ENCODE data around the gene NOP9.
"Not testable (repeated sequence)": the region's sequence is repeated elsewhere in the genome, so short reads cannot be mapped to it uniquely, and the experiment has no call there.

The NOP9 gene

DNA sequence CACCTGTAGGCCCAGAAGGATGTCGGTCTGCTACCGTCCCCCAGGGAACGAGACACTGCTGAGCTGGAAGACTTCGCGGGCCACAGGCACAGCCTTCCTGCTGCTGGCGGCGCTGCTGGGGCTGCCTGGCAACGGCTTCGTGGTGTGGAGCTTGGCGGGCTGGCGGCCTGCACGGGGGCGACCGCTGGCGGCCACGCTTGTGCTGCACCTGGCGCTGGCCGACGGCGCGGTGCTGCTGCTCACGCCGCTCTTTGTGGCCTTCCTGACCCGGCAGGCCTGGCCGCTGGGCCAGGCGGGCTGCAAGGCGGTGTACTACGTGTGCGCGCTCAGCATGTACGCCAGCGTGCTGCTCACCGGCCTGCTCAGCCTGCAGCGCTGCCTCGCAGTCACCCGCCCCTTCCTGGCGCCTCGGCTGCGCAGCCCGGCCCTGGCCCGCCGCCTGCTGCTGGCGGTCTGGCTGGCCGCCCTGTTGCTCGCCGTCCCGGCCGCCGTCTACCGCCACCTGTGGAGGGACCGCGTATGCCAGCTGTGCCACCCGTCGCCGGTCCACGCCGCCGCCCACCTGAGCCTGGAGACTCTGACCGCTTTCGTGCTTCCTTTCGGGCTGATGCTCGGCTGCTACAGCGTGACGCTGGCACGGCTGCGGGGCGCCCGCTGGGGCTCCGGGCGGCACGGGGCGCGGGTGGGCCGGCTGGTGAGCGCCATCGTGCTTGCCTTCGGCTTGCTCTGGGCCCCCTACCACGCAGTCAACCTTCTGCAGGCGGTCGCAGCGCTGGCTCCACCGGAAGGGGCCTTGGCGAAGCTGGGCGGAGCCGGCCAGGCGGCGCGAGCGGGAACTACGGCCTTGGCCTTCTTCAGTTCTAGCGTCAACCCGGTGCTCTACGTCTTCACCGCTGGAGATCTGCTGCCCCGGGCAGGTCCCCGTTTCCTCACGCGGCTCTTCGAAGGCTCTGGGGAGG, 11.3 kb downstream of the NOP9 start, which contains the start of gene LTB4R:
LTB4R (plus strand) TSS at position 857 of the 959 bp plus-strand sequence. CDS start 4,150 bp downstream, outside the sequence.
- DNase-seq = no peak

DNA sequence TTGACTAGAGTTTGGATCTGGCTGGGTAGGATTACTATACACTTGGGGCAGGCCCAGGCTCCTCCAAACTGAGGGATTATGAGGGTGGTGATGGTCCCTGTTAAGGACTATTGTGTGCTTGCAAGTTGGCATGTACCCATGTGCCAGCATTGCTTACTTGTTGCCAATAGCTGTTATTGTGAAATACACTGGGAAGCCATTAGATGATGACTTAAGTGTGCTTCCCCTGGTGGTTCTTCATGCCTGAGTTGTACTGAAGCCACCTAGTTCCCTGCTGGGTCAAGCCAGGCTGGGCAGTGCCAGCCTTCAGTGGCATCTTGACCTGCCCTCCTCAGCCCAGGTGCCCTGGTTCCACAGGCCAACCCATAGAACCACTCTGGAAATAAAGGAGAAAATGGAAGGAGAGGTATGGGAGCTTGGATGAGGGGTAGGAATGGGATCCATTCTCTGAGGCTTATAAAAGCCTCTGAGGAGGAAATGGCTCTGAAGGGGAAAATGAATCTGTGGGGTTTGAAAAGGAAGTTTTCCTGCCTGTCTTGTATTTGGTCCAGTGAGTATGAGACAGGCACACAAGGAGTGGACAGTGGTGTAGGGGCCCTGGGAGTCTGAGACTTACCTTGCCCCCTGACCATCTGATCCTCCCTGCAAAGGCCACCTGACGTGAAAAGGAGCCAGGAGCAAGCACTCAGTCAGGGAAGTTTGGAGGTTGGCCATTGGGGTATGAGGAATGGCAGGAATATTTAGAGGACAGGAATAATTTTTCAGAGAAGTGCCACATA, 12.4 kb downstream of the NOP9 start:
- no peak for DNase-seq

DNA sequence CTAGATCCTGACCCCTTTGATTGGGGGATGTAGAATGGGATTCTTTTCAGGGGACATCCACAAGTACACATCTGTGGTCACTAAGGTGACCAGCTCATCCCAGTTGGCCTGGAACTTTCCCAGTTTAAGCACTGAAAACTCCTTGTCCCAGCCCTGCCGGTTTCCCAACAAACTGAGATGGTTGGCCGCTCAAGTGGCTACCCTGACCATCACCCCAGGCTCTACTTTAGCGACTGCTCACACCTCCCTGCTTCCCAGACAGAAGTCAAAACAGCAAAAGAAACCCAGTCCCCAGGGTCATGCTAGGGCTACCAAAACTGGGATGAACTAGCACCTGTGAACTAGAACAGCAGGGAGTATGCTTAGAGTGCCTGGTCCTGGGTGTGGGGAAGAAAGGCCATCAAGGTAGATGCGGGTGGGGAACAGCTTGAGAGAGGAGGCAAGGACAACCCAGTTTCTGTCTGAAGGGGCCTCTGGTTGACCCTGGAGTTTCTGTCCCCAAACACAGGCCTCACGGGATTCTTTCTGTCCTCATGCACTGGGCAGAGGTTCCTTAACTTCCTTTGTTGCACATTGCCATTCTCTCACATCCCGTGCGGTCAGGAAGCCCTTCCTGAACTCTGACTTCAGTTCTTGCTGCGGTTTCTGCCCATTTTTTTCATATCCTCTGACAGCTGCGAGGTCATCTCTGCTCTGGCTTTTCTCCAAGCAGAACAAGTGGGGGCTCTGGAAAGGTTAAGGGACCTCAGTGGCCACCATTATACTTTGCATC, 13.3 kb downstream of the NOP9 start:
- no peak for DNase-seq

DNA sequence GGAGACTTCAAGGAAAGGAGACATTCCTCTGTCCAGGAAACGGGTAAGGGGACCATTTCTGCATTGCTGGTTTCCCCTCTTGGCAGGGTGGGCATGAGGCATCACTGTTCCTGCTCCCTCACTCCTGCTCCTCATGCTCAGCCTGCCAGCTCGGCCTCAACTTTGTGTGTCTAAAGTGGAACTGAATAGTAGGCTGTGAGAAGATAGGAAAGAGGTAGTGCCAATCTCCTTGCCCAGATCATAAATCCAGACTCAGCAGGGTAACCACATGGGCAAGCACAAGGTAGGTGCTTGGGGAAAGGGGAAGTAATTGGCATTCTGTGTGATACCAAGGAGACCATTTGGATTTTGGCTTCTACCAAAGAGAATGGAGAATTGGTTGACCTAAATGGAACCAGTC, 14.3 kb downstream of the NOP9 start:
- DNase-seq = no peak

DNA sequence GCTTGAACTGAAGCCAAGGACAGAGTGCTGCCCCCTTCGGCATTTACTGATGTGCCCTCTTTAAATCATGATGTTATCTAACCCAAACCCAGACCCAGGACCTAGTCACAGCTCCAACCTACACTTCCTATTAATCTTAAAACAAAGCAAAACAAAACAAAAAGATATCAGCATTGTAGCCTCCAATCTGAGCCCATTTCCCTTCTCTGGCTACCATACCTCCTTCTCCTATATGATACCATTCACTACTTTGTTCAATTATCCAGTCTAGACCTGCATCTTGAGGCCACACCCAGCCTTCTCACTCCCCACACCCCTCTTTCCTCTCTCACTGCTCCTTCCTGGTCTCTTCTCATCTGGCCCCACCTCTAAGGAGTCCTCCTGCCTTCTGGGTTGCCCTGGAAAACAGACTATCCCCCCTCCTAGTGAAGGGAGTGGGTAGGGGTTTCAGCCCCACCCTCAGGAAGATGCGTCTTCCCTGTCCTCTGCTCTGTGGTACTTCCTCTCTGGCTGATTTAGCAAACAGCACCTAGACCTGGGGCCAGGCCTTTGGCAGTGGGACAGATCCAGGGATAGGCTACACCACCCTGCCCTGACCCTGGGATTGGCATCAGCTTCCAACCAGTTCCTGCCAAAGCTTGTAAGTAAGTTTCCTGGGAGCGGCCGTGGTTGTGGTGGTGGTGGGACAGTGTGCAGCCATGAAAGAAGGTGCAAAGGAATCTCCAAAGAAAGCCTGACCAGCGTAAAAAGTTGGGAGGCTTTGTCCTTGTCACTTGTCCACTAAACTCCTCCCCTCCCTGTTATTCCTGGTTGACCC, 14.9 kb downstream of the NOP9 start:
- no peak for DNase-seq

DNA sequence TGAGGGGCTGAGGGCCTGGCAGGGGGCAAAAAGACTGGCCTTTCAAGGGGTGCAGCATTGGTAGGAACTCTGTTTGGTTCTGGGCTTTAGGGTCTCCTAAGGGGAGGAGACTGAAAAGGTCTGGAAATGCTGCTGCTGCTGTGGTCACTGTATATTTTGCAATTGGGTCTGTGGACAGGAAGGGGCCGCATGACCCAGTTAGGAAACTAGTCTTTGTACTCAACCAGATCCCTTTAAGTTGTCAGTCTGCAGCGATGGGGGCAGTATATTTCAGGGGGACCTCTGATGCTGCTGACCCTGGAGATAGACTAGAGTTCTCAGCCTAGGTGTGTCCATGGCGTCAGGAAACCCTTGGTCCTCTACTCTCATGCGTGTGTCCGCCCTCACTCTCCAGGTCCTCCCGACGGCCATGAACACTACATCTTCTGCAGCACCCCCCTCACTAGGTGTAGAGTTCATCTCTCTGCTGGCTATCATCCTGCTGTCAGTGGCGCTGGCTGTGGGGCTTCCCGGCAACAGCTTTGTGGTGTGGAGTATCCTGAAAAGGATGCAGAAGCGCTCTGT, 15.7 kb downstream of the NOP9 start:
- DNase-seq = no peak

DNA sequence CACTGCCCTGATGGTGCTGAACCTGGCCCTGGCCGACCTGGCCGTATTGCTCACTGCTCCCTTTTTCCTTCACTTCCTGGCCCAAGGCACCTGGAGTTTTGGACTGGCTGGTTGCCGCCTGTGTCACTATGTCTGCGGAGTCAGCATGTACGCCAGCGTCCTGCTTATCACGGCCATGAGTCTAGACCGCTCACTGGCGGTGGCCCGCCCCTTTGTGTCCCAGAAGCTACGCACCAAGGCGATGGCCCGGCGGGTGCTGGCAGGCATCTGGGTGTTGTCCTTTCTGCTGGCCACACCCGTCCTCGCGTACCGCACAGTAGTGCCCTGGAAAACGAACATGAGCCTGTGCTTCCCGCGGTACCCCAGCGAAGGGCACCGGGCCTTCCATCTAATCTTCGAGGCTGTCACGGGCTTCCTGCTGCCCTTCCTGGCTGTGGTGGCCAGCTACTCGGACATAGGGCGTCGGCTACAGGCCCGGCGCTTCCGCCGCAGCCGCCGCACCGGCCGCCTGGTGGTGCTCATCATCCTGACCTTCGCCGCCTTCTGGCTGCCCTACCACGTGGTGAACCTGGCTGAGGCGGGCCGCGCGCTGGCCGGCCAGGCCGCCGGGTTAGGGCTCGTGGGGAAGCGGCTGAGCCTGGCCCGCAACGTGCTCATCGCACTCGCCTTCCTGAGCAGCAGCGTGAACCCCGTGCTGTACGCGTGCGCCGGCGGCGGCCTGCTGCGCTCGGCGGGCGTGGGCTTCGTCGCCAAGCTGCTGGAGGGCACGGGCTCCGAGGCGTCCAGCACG, 16.4 kb downstream of the NOP9 start:
- DNase-seq = no peak

DNA sequence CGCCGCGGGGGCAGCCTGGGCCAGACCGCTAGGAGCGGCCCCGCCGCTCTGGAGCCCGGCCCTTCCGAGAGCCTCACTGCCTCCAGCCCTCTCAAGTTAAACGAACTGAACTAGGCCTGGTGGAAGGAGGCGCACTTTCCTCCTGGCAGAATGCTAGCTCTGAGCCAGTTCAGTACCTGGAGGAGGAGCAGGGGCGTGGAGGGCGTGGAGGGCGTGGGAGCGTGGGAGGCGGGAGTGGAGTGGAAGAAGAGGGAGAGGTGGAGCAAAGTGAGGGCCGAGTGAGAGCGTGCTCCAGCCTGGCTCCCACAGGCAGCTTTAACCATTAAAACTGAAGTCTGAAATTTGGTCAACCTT, 16.9 kb downstream of the NOP9 start:
- no peak for DNase-seq

DNA sequence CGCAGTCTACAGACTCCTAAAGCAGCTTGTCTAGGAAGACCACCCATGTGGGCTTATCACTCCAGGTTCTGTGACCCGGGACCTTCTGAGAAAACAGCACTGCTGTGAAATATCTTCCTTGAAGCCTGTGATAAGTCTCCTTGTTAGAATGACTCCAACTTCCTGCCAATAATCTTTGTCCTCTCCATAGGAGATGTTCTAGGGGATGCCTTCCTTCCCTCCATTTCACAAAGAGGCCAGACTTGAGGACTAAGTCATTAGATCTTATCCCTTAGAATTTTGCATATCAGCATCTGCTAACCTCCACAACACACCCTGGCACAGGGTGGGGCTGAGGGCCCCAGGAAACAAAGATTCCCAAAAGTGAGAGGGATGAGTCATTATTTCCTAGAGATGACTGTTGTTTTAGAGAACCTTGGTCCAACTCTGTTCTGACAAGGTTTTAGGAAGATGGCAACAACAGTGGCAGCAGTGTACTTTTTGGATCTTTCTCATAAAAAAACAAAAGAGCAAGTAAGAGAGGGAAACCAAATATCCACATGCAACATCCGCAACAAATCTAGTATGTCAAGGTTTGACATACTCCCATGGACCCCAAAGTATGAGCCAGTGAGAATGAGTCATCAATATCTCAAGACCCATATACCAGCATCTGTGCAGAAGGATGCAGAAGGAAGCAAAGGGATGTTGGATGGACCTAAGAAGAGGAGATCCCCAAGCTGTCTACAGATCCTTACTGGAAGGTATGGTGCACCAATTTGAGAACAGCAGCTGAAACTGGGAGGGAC, 17.7 kb downstream of the NOP9 start:
- DNase-seq = no peak

DNA sequence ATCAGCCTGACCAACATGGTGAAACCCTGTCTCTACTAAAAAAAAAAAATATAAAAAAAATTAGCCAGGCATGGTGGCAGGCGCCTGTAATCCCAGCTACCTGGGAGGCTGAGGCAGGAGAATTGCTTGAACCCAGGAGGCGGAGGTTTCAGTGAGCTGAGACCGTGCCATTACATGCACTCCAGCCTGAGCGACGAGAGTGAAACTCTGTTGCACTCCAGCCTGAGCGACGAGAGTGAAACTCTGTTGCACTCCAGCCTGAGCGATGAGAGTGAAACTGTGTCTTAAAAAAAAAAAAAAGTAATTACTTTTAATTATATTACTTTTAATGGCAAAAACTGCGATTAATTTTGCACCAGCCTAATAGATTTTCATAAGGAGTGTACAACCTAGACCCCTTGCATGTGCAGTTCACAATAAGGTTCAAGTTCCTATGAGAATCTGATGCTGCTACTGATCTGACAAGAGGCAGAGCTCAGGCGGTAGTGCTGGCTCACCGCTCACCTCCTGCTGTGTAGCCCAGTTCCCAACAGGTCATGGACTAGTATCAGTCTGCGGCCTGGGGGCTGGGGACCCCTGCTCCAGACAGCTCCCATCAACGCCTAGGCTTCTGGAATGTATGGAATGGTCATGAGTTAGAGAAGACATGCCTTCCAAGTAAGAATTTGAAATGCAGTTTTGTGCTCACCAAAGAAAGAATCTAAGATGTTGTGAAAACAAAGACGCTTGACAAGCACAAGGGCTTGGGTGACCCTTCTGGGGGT, 21.7 kb downstream of the NOP9 start:
- DNase-seq = no peak

DNA sequence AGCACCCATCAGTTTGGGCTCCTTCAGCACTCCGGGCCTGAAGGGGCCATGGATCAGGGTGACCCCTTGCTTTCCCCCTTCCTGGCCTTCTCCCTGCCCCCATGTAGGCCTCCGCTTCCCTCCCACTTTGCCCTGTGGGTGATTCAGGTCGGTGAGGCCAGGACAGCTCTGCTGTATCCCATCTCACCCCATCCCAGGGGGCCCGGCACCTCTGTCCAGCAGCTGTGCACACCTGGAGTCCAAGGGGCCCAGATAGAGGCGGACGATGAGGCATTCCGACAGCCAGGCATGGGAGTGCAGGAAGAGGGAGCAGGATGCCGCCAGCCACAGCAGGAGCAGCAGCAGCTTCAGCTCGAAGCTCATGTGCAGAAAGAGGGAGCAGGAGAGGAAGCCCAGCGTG, 23.0 kb downstream of the NOP9 start:
- no peak for DNase-seq

DNA sequence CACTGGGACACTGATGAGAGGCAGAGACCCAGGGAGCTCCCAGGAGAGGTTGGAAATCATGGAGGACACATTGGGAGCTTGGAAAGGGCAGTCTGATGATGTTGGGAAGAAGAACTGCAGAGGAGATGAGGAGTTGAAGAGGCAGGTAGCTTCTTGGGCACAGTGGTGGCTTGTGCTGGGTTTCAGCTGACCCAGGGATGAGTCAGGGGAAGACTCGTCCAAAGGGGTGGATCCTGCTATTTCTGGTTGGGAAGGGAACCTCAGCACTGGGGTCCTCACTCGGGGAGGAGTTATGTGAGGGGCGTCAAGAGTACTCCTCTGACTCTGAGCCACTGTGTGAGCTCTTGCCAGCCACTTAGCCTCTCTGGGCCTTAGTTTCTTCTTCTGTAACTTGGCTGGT, 23.7 kb downstream of the NOP9 start:
- no peak for DNase-seq

DNA sequence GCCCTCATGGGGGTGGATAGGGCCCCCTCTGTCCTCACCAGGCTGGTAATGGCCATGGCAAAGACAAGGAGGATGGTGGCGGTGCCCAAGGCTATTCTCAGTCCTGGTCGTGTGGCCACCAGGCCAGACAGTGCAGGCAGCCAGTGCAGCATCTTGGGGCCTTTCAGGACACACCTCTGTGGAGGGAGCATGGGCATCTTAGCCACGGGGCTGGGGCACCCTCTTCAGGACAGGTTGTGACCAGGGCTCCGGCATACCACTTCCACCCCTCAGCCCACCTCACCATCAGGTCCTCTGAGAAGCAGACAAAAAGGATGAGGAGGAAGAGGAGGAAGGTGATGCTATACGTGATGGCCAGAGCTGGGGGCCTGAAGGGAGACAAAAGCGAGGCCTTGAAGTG, 24.4 kb downstream of the NOP9 start:
- DNase-seq = no peak

DNA sequence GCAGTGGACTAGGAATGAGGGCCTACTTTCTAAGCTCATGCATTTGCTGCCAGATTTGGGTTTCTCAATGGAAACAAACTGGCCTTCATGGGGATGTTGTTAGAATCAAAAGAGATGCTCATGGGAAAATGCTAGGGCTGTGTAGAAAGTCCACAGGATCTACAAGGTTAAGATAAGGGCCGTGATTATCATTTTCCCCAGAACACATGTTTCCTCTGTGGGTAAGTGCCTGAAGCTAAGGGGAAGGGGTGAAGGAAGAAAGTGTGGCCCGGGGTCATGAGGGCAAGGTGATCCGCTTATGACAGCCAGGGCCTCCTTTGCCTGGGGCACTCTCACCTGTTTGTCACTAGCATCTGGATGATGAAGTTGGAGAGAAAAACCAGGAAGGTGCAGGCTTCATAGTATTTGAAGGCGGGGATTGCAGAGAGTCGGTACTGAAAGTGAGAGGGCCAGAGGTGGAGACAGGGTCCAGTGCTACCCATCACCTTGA, 25.4 kb downstream of the NOP9 start:
- DNase-seq = no peak

DNA sequence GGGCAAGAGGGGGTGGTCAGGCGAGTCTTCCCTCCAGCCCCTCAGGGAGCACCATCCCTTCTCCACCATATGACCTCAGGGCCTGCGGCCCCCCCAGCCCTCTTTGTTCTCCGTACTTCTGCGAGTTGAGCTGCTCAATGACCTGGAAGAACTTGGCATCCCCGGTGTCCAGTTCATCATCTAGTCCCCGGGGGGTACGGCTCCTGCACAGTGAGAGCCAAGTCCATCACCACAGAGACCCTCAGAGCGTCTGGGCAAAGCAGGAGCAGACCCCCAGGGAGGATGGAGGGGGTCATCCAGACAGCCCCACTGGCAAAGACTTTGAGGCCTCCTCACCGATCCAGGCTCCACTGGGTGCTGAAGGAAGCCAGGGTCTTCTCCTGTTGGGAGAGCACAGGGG, 26.3 kb downstream of the NOP9 start:
- no peak for DNase-seq

DNA sequence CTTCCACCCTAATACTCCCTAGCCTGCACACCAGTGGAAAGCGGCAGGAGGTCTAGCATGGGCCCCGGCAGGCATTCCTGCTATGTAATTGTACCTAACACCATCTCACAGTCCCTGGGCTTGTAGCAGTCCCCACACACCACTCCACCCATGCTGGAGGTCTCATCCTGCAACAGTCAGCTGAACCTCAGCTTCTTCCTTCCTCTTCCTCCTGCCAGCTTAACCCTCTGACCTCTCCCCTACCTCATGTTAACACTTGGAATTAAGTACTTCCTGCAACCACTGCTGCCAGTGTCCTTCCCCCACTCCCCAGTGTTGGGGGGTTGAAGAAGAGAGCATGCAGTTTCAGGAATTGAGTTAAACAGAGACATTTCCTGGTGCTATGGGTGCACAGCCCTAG, 27.7 kb downstream of the NOP9 start:
- no peak for DNase-seq

DNA sequence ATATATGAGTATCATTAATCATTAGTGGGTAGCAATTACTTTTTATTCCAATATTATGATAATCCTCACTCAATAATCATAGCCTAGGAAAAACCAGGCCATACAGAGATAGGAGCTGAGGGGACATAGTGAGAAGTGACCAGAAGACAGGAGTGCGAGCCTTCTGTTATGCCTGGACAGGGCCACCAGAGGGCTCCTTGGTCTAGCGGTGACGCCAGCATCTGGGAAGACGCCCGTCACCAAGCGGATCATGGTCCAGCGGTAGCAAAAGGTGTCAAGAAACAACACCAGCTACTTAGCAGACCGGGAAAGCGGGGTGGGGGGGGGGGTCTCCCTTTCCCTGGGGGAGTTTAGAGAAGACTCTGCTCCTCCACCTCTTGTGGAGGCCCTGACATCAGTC, 28.3 kb downstream of the NOP9 start:
- DNase-seq = not testable (repeated sequence)

DNA sequence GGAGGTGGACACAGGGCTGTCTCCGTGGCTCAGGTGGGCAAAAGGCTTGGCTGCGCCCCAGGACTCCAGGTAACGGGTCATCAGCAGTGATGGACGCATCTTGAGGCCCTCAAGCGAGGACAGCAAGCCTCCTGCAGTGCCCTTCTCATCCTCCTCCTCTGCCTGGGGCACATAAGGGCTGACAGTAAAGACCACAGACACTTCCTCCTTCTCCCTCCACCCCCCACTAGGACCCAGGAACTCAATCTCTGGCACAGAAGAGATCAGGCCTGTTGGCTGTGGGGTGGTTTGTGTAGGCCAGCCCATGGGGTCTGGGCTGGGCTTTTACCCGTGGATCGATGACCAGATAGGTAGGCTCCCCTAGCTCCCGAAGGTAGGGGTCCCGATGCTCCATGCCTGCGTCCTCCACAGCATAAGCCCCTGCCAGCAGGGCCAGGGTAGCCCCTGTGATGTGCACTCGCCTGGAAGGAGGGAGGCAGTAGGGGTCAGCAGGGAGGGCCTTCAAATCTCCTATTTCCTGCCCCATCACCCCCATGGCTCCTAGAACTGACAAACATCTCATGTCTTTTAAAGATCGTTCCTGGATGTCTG, 29.5 kb downstream of the NOP9 start:
- no peak for DNase-seq

DNA sequence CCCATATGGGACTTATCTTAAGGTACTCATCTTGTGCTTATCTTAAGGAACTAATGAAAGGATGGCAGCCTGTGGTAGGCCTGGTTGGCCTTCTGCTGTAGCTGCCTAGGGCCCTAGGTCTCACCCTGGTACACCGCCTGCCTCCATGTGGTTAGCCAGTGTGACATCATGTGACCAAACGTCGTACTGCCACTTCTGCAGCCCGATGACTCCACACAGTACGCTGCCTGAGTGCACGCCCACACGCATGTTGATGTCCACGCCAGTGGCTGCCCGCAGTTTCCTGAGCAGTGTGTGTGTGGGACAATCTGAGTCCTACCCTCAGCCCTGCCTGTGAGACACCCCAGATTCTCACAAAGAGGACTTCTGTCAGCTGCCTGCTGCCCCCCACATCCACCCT, 30.1 kb downstream of the NOP9 start:
- DNase-seq = no peak

All from NCI-H1694 treated with DMSO at 0.1 percent for 48 hours (cell line).